Activated CD8-positive, alpha-beta memory T cell treated with anti-CD3 and anti-CD28 coated beads, Interleukin-2, amount 50 U/mL, for 1 hour (primary cell): ENCODE data around the gene ZCRB1.
"Not testable (repeated sequence)": the region's sequence is repeated elsewhere in the genome, so short reads cannot be mapped to it uniquely, and the experiment has no call there.

Experiments used
- DNase-seq: peaks from one replicate; pipeline ENCODE4 v3.0.0-alpha.2; 2020; ENCODE audit errors: extremely low read depth

The ZCRB1 gene

GRCh38 chr12:42325653-42326474 lies at the start of gene ZCRB1, which contains the start of gene PPHLN1:
Gene ZCRB1, minus strand, starts transcription at chr12:42326094. Its CDS starts 1,992 bp downstream, at chr12:42324102.
Gene PPHLN1, plus strand, starts transcription at chr12:42326167. Its CDS starts 9,736 bp downstream, at chr12:42335903.
- DNase-seq: peak; percentile 37

GRCh38 chr12:42373669-42374068 lies 47.8 kb upstream of the ZCRB1 start:
- DNase-seq: no peak

- DNase-seq: no peak
These were observed 46.4 kb upstream of the ZCRB1 start for GRCh38 chr12:42372154-42372791.

GRCh38 chr12:42370013-42370412 lies 44.1 kb upstream of the ZCRB1 start:
- DNase-seq: no peak

GRCh38 chr12:42365486-42365885 lies 39.6 kb upstream of the ZCRB1 start:
- DNase-seq: no peak

GRCh38 chr12:42364692-42365091 lies 38.8 kb upstream of the ZCRB1 start:
- no peak for DNase-seq

- no peak for DNase-seq
These were observed 36.9 kb upstream of the ZCRB1 start for GRCh38 chr12:42362647-42363260.

- no peak for DNase-seq
These were observed 36.2 kb upstream of the ZCRB1 start for GRCh38 chr12:42361909-42362646.

GRCh38 chr12:42360747-42361403 lies 35.0 kb upstream of the ZCRB1 start:
- no peak for DNase-seq

GRCh38 chr12:42356344-42356743 lies 30.4 kb upstream of the ZCRB1 start:
- DNase-seq: no peak

GRCh38 chr12:42350021-42350407 lies 24.1 kb upstream of the ZCRB1 start:
- not testable (repeated sequence) for DNase-seq

- not testable (repeated sequence) for DNase-seq
These were observed 23.5 kb upstream of the ZCRB1 start for GRCh38 chr12:42349119-42350020.

GRCh38 chr12:42346403-42347002 lies 20.6 kb upstream of the ZCRB1 start:
- DNase-seq: no peak

GRCh38 chr12:42343721-42344120 lies 17.8 kb upstream of the ZCRB1 start:
- DNase-seq: no peak

GRCh38 chr12:42342028-42342427 lies 16.1 kb upstream of the ZCRB1 start:
- no peak for DNase-seq

GRCh38 chr12:42338280-42338679 lies 12.4 kb upstream of the ZCRB1 start:
- no peak for DNase-seq

- no peak for DNase-seq
These were observed 10.4 kb upstream of the ZCRB1 start for GRCh38 chr12:42336286-42336685.

GRCh38 chr12:42332301-42333285 lies 6.7 kb upstream of the ZCRB1 start:
- no peak for DNase-seq

- not testable (repeated sequence) for DNase-seq
These were observed 4.2 kb upstream of the ZCRB1 start for GRCh38 chr12:42330097-42330496.
